Gastrocnemius medialis (tissue), 4 donors: ENCODE results near the gene SNCAIP.

Experiments used
- POLR2A ChIP-seq, 2 donors: fragments of 450-650 bp; IDR thresholded peaks; one replicate each; pipeline ENCODE4 v1.6.1; 2017; ENCODE audit warnings: antibody characterized with exemption in 2 of 2, mild to moderate bottlenecking in 2 of 2, moderate library complexity in 2 of 2
- TF ChIP-seq, protein P1 (sequence below), 5 experiments: fragments of 450-650 bp in 3 of 5; fragments of 200-600 bp in 2 of 5; sonication (generic) in 2 of 5; IDR thresholded peaks in 4 of 5; conservative IDR thresholded peaks in 1 of 5; 1 replicate in 4 of 5; 2 replicates in 1 of 5; pipeline ENCODE4 v1.5.1; 2016 to 2019; ENCODE audit warnings: antibody characterized with exemption in 5 of 5, mild to moderate bottlenecking in 3 of 5, moderate library complexity in 3 of 5

DNA sequence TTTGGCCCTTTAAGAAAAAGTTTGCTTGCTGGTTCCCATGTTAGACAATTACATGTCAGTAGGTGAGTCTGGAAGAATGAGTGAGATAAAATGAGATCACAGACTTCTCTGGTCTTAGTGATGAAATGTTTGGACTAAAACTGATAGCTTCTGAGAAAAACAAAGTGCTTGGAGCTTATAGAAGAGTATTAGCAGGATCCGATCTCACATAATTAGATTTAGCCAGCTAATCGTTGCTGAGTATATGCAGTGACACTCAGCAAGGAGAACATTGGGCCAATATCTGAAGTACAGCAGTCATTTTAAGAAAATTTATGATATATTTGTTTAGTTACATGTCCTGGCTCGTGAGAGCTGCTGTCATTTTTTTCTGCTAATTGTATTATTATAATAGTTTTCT, 135.8 kb downstream of the SNCAIP start:
- TF ChIP-seq, protein P1, sequence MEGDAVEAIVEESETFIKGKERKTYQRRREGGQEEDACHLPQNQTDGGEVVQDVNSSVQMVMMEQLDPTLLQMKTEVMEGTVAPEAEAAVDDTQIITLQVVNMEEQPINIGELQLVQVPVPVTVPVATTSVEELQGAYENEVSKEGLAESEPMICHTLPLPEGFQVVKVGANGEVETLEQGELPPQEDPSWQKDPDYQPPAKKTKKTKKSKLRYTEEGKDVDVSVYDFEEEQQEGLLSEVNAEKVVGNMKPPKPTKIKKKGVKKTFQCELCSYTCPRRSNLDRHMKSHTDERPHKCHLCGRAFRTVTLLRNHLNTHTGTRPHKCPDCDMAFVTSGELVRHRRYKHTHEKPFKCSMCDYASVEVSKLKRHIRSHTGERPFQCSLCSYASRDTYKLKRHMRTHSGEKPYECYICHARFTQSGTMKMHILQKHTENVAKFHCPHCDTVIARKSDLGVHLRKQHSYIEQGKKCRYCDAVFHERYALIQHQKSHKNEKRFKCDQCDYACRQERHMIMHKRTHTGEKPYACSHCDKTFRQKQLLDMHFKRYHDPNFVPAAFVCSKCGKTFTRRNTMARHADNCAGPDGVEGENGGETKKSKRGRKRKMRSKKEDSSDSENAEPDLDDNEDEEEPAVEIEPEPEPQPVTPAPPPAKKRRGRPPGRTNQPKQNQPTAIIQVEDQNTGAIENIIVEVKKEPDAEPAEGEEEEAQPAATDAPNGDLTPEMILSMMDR (IDR thresholded peaks at IDR 0.05 in 4 of 5, conservative IDR thresholded peaks at IDR 0.05 in 1 of 5), result no peak
- no peak for TF ChIP-seq POLR2A (IDR thresholded peaks at IDR 0.05)
